ENCODE results near the gene SIVA1.

The SIVA1 gene

GRCh38 chr14:104770072-104770579, 17.2 kb downstream of the SIVA1 start:
- DNase-seq (ENCODE audit: low spot score) = no peak
- TF ChIP-seq CTCF (IDR thresholded peaks at IDR 0.05) = no peak
- H3K27ac ChIP-seq = no peak overlapping the region
- H3K4me3 ChIP-seq = no peak overlapping the region

GRCh38 chr14:104770851-104771272, 17.9 kb downstream of the SIVA1 start:
- no peak overlapping the region for H3K27ac ChIP-seq
- DNase-seq (ENCODE audit: low spot score) = no peak
- no peak for TF ChIP-seq CTCF (IDR thresholded peaks at IDR 0.05)
- no peak overlapping the region for H3K4me3 ChIP-seq

GRCh38 chr14:104771374-104771773, 18.4 kb downstream of the SIVA1 start:
- no peak for DNase-seq (ENCODE audit: low spot score)
- TF ChIP-seq CTCF (IDR thresholded peaks at IDR 0.05) = no peak
- Histone ChIP-seq H3K4me3 (no peak overlapping the region), H3K27ac (no peak overlapping the region)

- DNase-seq (ENCODE audit: low spot score) = no peak
- H3K27ac ChIP-seq = no peak overlapping the region
- no peak for TF ChIP-seq CTCF (IDR thresholded peaks at IDR 0.05)
These were observed 19.2 kb downstream of the SIVA1 start for GRCh38 chr14:104771918-104772706.

DNA sequence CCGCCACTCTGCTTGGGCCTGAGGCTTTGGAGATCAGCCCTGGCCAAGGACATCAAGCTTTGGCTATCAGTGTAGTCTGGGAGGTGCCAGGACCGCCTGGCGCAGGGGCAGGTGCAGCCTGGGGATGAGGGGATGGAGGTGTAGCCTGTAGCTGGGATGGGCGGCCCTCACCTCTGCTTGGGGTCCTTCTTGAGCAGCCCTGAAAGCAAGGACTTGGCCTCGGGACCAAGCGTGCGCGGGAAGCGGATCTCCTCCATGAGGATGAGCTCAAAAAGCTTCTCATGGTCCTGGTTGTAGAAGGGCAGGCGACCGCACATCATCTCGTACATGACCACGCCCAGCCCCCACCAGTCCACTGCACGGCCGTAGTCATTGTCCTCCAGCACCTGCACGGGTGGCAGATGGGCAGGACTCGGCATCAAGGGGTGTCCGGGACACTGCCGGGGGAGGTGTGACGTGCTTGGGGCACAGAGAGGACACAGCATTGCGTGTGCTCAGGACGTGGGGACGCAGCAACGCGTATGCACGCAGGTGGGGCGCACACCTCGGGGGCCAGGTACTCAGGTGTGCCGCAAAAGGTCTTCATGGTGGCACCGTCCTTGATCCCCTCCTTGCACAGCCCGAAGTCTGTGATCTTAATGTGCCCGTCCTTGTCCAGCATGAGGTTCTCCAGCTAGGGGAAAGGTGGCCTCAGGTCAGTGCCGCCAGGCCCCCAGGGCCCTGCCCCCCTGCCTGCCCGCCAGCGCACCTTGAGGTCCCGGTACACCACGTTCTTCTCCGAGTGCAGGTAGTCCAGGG, 20.0 kb downstream of the SIVA1 start:
- Histone ChIP-seq H3K27ac (no peak overlapping the region), H3K4me3 (no peak overlapping the region)
- no peak for DNase-seq (ENCODE audit: low spot score)
- no peak for TF ChIP-seq CTCF (IDR thresholded peaks at IDR 0.05)

More at GRCh38 chr14:104771918-104772706, 19.2 kb downstream of the SIVA1 start:
- no peak overlapping the region for H3K4me3 ChIP-seq

- Histone ChIP-seq H3K27ac (no peak overlapping the region), H3K4me3 (no peak overlapping the region)
- TF ChIP-seq CTCF (IDR thresholded peaks at IDR 0.05) = no peak
- DNase-seq (ENCODE audit: low spot score) = no peak
These were observed 20.8 kb downstream of the SIVA1 start for GRCh38 chr14:104773505-104774452.
